GM23338 (cell line): Measurements from ENCODE around the gene TOP1. TPM values are rescaled to one million over a fixed set of nuclear protein-coding genes. Genes with fewer than 3 reads are reported as not detected.

ENCODE experiments used
- ATAC-seq: fragments of 200-7000 bp; cut with Tn5 transposase; 3 replicates; pipeline ENCODE4 v1.9.1; 2020
- DNase-seq: peaks from one replicate; pipeline ENCODE4 v3.0.0-alpha.2; 2015; ENCODE audit warnings: low spot score
- H2AFZ ChIP-seq: fragments of 200-600 bp; sonication (generic); 2 replicates; pipeline ENCODE4 v1.8.0; 2016; ENCODE audit warnings: antibody characterized with exemption, mild to moderate bottlenecking, moderate library complexity
- H3F3A ChIP-seq: fragments of 200-600 bp; sonication (generic); replicated peaks from 2 replicates; pipeline ENCODE4 v1.8.0; 2017; ENCODE audit warnings: antibody characterized with exemption, mixed run types, low read depth
- H3K27ac ChIP-seq: fragments of 200-600 bp; sonication (generic); 2 replicates; pipeline ENCODE4 v1.6.1; 2016; ENCODE audit warnings: low read depth
- H3K27me3 ChIP-seq: fragments of 200-600 bp; sonication (generic); 2 replicates; pipeline ENCODE4 v1.8.0; 2016; ENCODE audit warnings: mild to moderate bottlenecking, mixed run types, moderate library complexity; ENCODE audit not compliant: insufficient read depth
- H3K36me3 ChIP-seq: fragments of 200-600 bp; sonication (generic); 2 replicates; pipeline ENCODE4 v1.8.0; 2016; ENCODE audit warnings: mild to moderate bottlenecking; ENCODE audit not compliant: insufficient read depth
- H3K4me1 ChIP-seq: fragments of 200-600 bp; sonication (generic); 2 replicates; pipeline ENCODE4 v1.8.0; 2016; ENCODE audit warnings: mild to moderate bottlenecking, moderate library complexity; ENCODE audit not compliant: insufficient read depth
- H3K4me2 ChIP-seq: fragments of 200-600 bp; sonication (generic); 2 replicates; pipeline ENCODE4 v1.7.1; 2017; ENCODE audit warnings: mixed run types
- H3K4me3 ChIP-seq: fragments of 200-600 bp; sonication (generic); 2 replicates; pipeline ENCODE4 v1.6.1; 2016; ENCODE audit warnings: mixed run types
- H3K79me2 ChIP-seq: fragments of 200-600 bp; sonication (generic); replicated peaks from 2 replicates; pipeline ENCODE4 v1.8.0; 2017; ENCODE audit warnings: mild to moderate bottlenecking; ENCODE audit not compliant: insufficient read depth
- H3K9me2 ChIP-seq: fragments of 200-600 bp; sonication (generic); 2 replicates; pipeline ENCODE4 v1.8.0; 2017; ENCODE audit not compliant: insufficient read depth
- H4K20me1 ChIP-seq: fragments of 200-600 bp; sonication (generic); replicated peaks from 2 replicates; pipeline ENCODE4 v1.8.0; 2017; ENCODE audit warnings: mild to moderate bottlenecking; ENCODE audit not compliant: insufficient read depth
- H3K27ac Mint-ChIP-seq: 2 replicates; pipeline ENCODE4 v1.8.0; 2020; ENCODE audit warnings: inconsistent platforms, mild to moderate bottlenecking, moderate library complexity, mixed read lengths
- H3K27me3 Mint-ChIP-seq: 3 replicates; pipeline ENCODE4 v1.8.0; 2022; ENCODE audit warnings: low read depth, mild to moderate bottlenecking, moderate library complexity, mixed read lengths, inconsistent platforms; ENCODE audit not compliant: insufficient read depth, poor library complexity
- H3K36me3 Mint-ChIP-seq: 3 replicates; pipeline ENCODE4 v1.8.0; 2021; ENCODE audit warnings: low read depth, mild to moderate bottlenecking, inconsistent platforms, moderate library complexity, mixed read lengths
- H3K4me1 Mint-ChIP-seq: 3 replicates; pipeline ENCODE4 v1.8.0; 2020; ENCODE audit warnings: mild to moderate bottlenecking, inconsistent platforms, mixed read lengths
- H3K4me3 Mint-ChIP-seq: 3 replicates; pipeline ENCODE4 v1.8.0; 2021; ENCODE audit warnings: moderate library complexity, mild to moderate bottlenecking, inconsistent platforms, mixed read lengths
- H3K9me3 Mint-ChIP-seq: 3 replicates; pipeline ENCODE4 v1.8.0; 2020; ENCODE audit warnings: moderate library complexity, mild to moderate bottlenecking, inconsistent platforms, mixed read lengths
- CREB1 ChIP-seq: fragments of 250-450 bp; sonication (Bioruptor Pico); IDR thresholded peaks from 2 replicates; pipeline ENCODE4 v1.5.0; 2020; ENCODE audit warnings: low read depth, mild to moderate bottlenecking, moderate library complexity
- EZH2 ChIP-seq: fragments of 200-600 bp; sonication (generic); IDR thresholded peaks from one replicate; pipeline ENCODE4 v1.8.0; 2017; ENCODE audit warnings: antibody characterized with exemption, mild to moderate bottlenecking, low read depth; ENCODE audit not compliant: unreplicated experiment
- EZH2phosphoT487 ChIP-seq: fragments of 200-600 bp; sonication (generic); IDR thresholded peaks from one replicate; pipeline ENCODE4 v1.8.1; 2018; ENCODE audit warnings: antibody characterized with exemption; ENCODE audit not compliant: unreplicated experiment
- JUNB ChIP-seq: IDR thresholded peaks from one replicate; pipeline ENCODE4 v1.6.1; 2016; ENCODE audit warnings: antibody characterized with exemption; ENCODE audit not compliant: unreplicated experiment
- NANOG ChIP-seq: IDR thresholded peaks from 2 replicates; pipeline ENCODE4 v1.6.1; 2016; ENCODE audit warnings: antibody characterized with exemption, borderline replicate concordance
- POLR2AphosphoS5 ChIP-seq: IDR thresholded peaks from 2 replicates; pipeline ENCODE4 v1.6.1; 2016; ENCODE audit warnings: antibody characterized with exemption, low read depth
- STAT1 ChIP-seq: IDR thresholded peaks from one replicate; pipeline ENCODE4 v1.6.1; 2016; ENCODE audit warnings: antibody characterized with exemption; ENCODE audit not compliant: unreplicated experiment
- ZNF114 ChIP-seq: fragments of 250-450 bp; sonication (Bioruptor Pico); IDR thresholded peaks from 2 replicates; pipeline ENCODE4 v1.5.0; 2020; ENCODE audit warnings: mild to moderate bottlenecking, moderate library complexity
- ZNF331 ChIP-seq: fragments of 250-450 bp; sonication (Bioruptor Pico); IDR thresholded peaks from 2 replicates; pipeline ENCODE4 v1.5.0; 2020; ENCODE audit warnings: low read depth, mild to moderate bottlenecking, moderate library complexity
- polyA plus RNA-seq: library from polyadenylated mRNA; unstranded; fragments of >200 nt; fragmentation: Nextera tagmentation; extraction: Ambion mirVana; gene quantifications from 2 replicates; pipeline ENCODE4 v1.2.1, GENCODE V29; 2016
- total RNA-seq: library from RNA; depleted of rRNA; stranded (reverse); fragments of >200 nt; shearing (Covaris generic); gene quantifications from 2 replicates; pipeline ENCODE4 v1.2.3, GENCODE V29; 2014
- TF ChIP-seq, protein P1 (sequence below): IDR thresholded peaks from one replicate; pipeline ENCODE4 v1.6.1; 2018; ENCODE audit warnings: antibody characterized with exemption; ENCODE audit not compliant: unreplicated experiment
- TF ChIP-seq, protein P2 (sequence below), 2 experiments: fragments of 200-600 bp in 1 of 2; sonication (generic) in 1 of 2; conservative IDR thresholded peaks; 2 replicates each; pipeline versions ENCODE4 v1.5.1 to v1.6.1; 2016 to 2017; ENCODE audit warnings: antibody characterized with exemption in 2 of 2, low read depth in 2 of 2, mild to moderate bottlenecking in 2 of 2, moderate library complexity in 1 of 2
- TF ChIP-seq, protein P3 (sequence below): IDR thresholded peaks from 2 replicates; pipeline ENCODE4 v1.6.1; 2016; ENCODE audit warnings: antibody characterized with exemption

The TOP1 gene
- total and polyA plus RNA-seq, 2 experiments from 2014 or later = 62.4 to 101 TPM

DNA sequence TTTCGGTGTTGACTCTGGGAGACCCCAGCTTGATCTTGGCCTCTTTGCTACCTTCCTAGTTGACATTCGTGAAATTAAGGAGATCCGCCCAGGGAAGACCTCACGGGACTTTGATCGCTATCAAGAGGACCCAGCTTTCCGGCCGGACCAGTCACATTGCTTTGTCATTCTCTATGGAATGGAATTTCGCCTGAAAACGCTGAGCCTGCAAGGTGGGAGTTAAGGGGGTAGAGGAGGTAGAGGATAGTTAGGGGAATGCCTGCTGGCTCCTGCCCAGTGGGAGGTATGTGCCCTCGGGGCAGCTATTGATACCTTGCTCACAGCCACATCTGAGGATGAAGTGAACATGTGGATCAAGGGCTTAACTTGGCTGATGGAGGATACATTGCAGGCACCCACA, 130.9 kb downstream of the TOP1 start:
- Mint-ChIP-seq H3K4me3 (no peak overlapping the region), H3K27ac (peak overlapping the region; percentile 47), H3K4me1 (peaks cover 33% of the 10 kb centered on the region), H3K27me3 (peaks cover 5% of the 10 kb centered on the region), H3K9me3 (no peaks in the 10 kb centered on the region), H3K36me3 (peaks cover 48% of the 10 kb centered on the region)
- Histone ChIP-seq H3K4me1 (no peaks in the 10 kb centered on the region), H3K4me2 (no peak overlapping the region), H3K36me3 (no peaks in the 10 kb centered on the region; the same call in 1 of the 2 replicates), H3F3A (no peaks in the 10 kb centered on the region), H3K4me3 (no peak overlapping the region), H3K79me2 (peaks cover 55% of the 10 kb centered on the region), H4K20me1 (peaks cover 39% of the 10 kb centered on the region), H2AFZ (no peak overlapping the region), H3K27me3 (no peaks in the 10 kb centered on the region), H3K27ac (no peak overlapping the region), H3K9me2 (no peaks in the 10 kb centered on the region)
- TF ChIP-seq POLR2AphosphoS5 = no peak
- TF ChIP-seq NANOG = no peak
- TF ChIP-seq ZNF331 (CRISPR knock-in tag) = no peak
- no peak for TF ChIP-seq ZNF114 (CRISPR knock-in tag)
- TF ChIP-seq, protein P1, sequence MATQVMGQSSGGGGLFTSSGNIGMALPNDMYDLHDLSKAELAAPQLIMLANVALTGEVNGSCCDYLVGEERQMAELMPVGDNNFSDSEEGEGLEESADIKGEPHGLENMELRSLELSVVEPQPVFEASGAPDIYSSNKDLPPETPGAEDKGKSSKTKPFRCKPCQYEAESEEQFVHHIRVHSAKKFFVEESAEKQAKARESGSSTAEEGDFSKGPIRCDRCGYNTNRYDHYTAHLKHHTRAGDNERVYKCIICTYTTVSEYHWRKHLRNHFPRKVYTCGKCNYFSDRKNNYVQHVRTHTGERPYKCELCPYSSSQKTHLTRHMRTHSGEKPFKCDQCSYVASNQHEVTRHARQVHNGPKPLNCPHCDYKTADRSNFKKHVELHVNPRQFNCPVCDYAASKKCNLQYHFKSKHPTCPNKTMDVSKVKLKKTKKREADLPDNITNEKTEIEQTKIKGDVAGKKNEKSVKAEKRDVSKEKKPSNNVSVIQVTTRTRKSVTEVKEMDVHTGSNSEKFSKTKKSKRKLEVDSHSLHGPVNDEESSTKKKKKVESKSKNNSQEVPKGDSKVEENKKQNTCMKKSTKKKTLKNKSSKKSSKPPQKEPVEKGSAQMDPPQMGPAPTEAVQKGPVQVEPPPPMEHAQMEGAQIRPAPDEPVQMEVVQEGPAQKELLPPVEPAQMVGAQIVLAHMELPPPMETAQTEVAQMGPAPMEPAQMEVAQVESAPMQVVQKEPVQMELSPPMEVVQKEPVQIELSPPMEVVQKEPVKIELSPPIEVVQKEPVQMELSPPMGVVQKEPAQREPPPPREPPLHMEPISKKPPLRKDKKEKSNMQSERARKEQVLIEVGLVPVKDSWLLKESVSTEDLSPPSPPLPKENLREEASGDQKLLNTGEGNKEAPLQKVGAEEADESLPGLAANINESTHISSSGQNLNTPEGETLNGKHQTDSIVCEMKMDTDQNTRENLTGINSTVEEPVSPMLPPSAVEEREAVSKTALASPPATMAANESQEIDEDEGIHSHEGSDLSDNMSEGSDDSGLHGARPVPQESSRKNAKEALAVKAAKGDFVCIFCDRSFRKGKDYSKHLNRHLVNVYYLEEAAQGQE = no peak
- TF ChIP-seq STAT1 = no peak
- TF ChIP-seq, protein P2, sequence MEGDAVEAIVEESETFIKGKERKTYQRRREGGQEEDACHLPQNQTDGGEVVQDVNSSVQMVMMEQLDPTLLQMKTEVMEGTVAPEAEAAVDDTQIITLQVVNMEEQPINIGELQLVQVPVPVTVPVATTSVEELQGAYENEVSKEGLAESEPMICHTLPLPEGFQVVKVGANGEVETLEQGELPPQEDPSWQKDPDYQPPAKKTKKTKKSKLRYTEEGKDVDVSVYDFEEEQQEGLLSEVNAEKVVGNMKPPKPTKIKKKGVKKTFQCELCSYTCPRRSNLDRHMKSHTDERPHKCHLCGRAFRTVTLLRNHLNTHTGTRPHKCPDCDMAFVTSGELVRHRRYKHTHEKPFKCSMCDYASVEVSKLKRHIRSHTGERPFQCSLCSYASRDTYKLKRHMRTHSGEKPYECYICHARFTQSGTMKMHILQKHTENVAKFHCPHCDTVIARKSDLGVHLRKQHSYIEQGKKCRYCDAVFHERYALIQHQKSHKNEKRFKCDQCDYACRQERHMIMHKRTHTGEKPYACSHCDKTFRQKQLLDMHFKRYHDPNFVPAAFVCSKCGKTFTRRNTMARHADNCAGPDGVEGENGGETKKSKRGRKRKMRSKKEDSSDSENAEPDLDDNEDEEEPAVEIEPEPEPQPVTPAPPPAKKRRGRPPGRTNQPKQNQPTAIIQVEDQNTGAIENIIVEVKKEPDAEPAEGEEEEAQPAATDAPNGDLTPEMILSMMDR (conservative IDR thresholded peaks at IDR 0.05; ENCODE audit: low read depth in 2 of 2) = no peak
- DNase-seq = no peak
- no peak; the same call in 2 of the 3 replicates for ATAC-seq

DNA sequence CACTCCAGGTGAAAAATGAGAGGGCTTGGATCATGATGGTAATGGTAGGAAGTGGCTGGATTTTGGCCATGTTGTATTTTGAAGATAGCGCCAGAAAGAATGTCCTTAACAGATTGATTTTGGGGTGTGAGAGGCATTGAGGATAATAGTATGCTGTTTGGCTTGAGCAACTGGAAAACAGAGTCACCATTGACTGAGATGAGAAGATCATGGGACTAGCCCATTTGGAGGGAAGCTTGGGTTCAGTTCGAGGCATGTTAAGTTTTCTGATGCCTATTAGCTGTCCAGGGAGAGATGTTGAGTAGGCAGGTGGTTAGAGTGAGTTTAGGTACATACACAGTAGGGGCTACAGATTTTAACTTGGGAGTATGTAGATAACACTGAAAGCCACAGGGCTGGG, 132.1 kb downstream of the TOP1 start:
- Histone ChIP-seq H3F3A (no peaks in the 10 kb centered on the region), H3K27ac (no peak overlapping the region), H3K9me2 (no peaks in the 10 kb centered on the region), H3K36me3 (peaks cover 10% of the 10 kb centered on the region; the same call in 1 of the 2 replicates), H4K20me1 (peaks cover 31% of the 10 kb centered on the region), H3K4me2 (no peak overlapping the region), H3K4me1 (no peaks in the 10 kb centered on the region), H3K27me3 (no peaks in the 10 kb centered on the region), H3K79me2 (peaks cover 44% of the 10 kb centered on the region), H3K4me3 (no peak overlapping the region), H2AFZ (no peak overlapping the region)
- DNase-seq = no peak
- H3K36me3 Mint-ChIP-seq = peaks cover 59% of the 10 kb centered on the region
- no peaks in the 10 kb centered on the region for H3K9me3 Mint-ChIP-seq
- H3K4me1 Mint-ChIP-seq = peaks cover 22% of the 10 kb centered on the region
- no peak overlapping the region for H3K4me3 Mint-ChIP-seq
- no peak overlapping the region for H3K27ac Mint-ChIP-seq
- peaks cover 5% of the 10 kb centered on the region for H3K27me3 Mint-ChIP-seq
- no peak for ATAC-seq
- TF ChIP-seq, protein P3, sequence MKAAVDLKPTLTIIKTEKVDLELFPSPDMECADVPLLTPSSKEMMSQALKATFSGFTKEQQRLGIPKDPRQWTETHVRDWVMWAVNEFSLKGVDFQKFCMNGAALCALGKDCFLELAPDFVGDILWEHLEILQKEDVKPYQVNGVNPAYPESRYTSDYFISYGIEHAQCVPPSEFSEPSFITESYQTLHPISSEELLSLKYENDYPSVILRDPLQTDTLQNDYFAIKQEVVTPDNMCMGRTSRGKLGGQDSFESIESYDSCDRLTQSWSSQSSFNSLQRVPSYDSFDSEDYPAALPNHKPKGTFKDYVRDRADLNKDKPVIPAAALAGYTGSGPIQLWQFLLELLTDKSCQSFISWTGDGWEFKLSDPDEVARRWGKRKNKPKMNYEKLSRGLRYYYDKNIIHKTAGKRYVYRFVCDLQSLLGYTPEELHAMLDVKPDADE = no peak
- TF ChIP-seq ZNF114 (CRISPR knock-in tag) = no peak
- TF ChIP-seq NANOG = no peak
- TF ChIP-seq EZH2phosphoT487 = no peak
- TF ChIP-seq, protein P1 = no peak
- TF ChIP-seq ZNF331 (CRISPR knock-in tag) = no peak
- no peak for TF ChIP-seq POLR2AphosphoS5
- TF ChIP-seq, protein P2 (conservative IDR thresholded peaks at IDR 0.05; ENCODE audit: low read depth in 2 of 2) = no peak
- no peak for TF ChIP-seq EZH2
- TF ChIP-seq CREB1 = no peak
- no peak for TF ChIP-seq JUNB
